Chondrocyte (in vitro differentiated cells): ENCODE results near the gene ITPRIPL1. TPM values are rescaled to one million over a fixed set of nuclear protein-coding genes. Genes with fewer than 3 reads are reported as not detected.

ENCODE experiments used
- DNase-seq: peaks from one replicate; pipeline ENCODE4 v3.0.0; 2021; ENCODE audit warnings: mixed read lengths, low spot score
- H3K27ac Mint-ChIP-seq: one replicate; pipeline ENCODE4 v1.8.0; 2021; ENCODE audit warnings: mild to moderate bottlenecking, moderate library complexity, mixed read lengths; ENCODE audit not compliant: unreplicated experiment
- H3K27me3 Mint-ChIP-seq: 2 replicates; pipeline ENCODE4 v1.8.0; 2021; ENCODE audit warnings: low read depth, mixed read lengths
- H3K36me3 Mint-ChIP-seq: 2 replicates; pipeline ENCODE4 v1.8.0; 2021; ENCODE audit warnings: low read depth, mixed read lengths
- H3K4me1 Mint-ChIP-seq: 2 replicates; pipeline ENCODE4 v1.8.0; 2021; ENCODE audit warnings: low read depth, mild to moderate bottlenecking, mixed read lengths
- H3K4me3 Mint-ChIP-seq: one replicate; pipeline ENCODE4 v1.8.0; 2021; ENCODE audit warnings: mild to moderate bottlenecking, moderate library complexity, mixed read lengths; ENCODE audit not compliant: unreplicated experiment
- H3K9me3 Mint-ChIP-seq: 2 replicates; pipeline ENCODE4 v1.8.0; 2021; ENCODE audit warnings: low read depth, mixed read lengths
- total RNA-seq: library from RNA; stranded (reverse); gene quantifications from 3 replicates; pipeline ENCODE4 v1.2.1, GENCODE V29; 2021
- TF ChIP-seq, protein P1 (sequence below): fragments of 200-600 bp; sonication (generic); IDR thresholded peaks from 2 replicates; pipeline ENCODE4 v1.5.0; 2021; ENCODE audit warnings: antibody characterized with exemption, mild to moderate bottlenecking, moderate library complexity

Gene ITPRIPL1
- total RNA-seq, 1 donor from 2014 or later: 2.8 TPM

DNA sequence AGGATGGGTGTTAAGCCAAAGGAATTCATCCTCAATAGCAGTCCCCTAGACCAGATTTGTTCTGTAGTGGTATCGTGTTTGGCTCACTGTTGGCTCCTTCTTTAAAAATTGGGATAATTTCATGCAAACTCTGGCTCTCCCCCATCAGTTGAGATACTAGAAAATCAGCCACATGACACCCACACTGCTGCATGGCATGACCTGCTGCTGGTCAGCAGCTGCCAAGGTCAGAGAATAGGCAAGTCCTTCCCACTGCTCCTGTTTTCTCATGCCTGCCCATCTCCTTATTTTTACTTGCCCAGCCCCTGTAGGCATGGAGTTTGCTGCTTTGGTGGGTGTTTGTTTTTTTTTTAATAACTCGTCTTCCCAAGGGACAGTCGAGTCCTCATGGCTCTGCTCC, 18.7 kb upstream of the ITPRIPL1 start:
- TF ChIP-seq, protein P1, sequence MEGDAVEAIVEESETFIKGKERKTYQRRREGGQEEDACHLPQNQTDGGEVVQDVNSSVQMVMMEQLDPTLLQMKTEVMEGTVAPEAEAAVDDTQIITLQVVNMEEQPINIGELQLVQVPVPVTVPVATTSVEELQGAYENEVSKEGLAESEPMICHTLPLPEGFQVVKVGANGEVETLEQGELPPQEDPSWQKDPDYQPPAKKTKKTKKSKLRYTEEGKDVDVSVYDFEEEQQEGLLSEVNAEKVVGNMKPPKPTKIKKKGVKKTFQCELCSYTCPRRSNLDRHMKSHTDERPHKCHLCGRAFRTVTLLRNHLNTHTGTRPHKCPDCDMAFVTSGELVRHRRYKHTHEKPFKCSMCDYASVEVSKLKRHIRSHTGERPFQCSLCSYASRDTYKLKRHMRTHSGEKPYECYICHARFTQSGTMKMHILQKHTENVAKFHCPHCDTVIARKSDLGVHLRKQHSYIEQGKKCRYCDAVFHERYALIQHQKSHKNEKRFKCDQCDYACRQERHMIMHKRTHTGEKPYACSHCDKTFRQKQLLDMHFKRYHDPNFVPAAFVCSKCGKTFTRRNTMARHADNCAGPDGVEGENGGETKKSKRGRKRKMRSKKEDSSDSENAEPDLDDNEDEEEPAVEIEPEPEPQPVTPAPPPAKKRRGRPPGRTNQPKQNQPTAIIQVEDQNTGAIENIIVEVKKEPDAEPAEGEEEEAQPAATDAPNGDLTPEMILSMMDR: no peak
- Mint-ChIP-seq H3K27me3 (no peaks in the 10 kb centered on the region), H3K4me3 (peak overlapping the region; percentile 99), H3K36me3 (peaks cover 16% of the 10 kb centered on the region), H3K9me3 (no peaks in the 10 kb centered on the region), H3K27ac (peak overlapping the region; percentile 96), H3K4me1 (peaks cover 36% of the 10 kb centered on the region)
- DNase-seq: no peak

DNA sequence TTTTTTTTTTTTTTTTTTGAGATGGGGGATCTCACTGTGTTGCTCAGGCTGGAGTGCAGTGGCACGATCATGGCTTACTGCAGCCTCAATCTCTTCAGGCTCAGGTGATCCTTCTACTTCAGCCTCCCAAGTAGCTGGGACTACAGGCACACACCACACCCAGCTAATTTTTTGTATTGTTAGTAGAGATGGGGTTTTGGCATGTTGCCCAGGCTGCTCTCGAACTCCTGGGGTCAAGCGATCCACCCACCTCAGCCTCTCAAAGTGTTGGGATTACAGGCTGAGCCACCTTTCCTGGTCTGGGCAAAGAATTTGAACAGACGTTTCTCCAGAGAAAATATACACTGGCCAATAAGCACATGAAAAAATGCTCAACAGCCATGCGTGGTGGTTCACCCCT, 16.9 kb upstream of the ITPRIPL1 start:
- H3K27me3 Mint-ChIP-seq: no peaks in the 10 kb centered on the region
- TF ChIP-seq, protein P1: no peak
- DNase-seq: no peak
- no peak overlapping the region for H3K4me3 Mint-ChIP-seq
- H3K27ac Mint-ChIP-seq: no peak overlapping the region
- peaks cover 27% of the 10 kb centered on the region for H3K4me1 Mint-ChIP-seq
- H3K36me3 Mint-ChIP-seq: peaks cover 2% of the 10 kb centered on the region
- H3K9me3 Mint-ChIP-seq: no peaks in the 10 kb centered on the region

DNA sequence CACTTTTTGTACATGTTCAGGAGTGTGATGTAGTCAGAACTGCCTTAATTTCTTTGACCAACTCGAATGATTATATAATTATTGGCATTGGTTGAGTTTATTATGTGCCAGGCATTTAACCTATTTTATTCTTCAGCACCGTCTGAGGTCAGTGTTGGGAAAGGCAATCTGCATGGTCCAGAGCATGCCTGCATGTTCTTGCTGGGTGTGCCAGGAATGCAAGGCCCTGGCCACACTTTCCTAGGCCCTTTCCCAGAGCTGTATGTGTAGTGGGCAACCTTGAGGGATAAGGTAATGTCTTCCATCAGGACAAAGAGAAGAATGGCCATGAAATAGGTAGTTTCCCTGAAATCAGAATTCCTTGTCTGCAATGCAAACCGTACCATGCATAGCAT, 10.1 kb upstream of the ITPRIPL1 start:
- Mint-ChIP-seq H3K27me3 (no peaks in the 10 kb centered on the region), H3K4me3 (no peak overlapping the region), H3K4me1 (peaks cover 13% of the 10 kb centered on the region), H3K9me3 (no peaks in the 10 kb centered on the region), H3K36me3 (no peaks in the 10 kb centered on the region), H3K27ac (no peak overlapping the region)
- TF ChIP-seq, protein P1: no peak
- DNase-seq: no peak

- peaks cover 13% of the 10 kb centered on the region for H3K4me1 Mint-ChIP-seq
- no peaks in the 10 kb centered on the region for H3K36me3 Mint-ChIP-seq
- TF ChIP-seq, protein P1: no peak
- H3K9me3 Mint-ChIP-seq: no peaks in the 10 kb centered on the region
- H3K27ac Mint-ChIP-seq: peak overlapping the region; percentile 37
- H3K4me3 Mint-ChIP-seq: no peak overlapping the region
- peaks cover under 1% of the 10 kb centered on the region for H3K27me3 Mint-ChIP-seq
- DNase-seq: no peak
These were observed 9.6 kb upstream of the ITPRIPL1 start for GRCh38 chr2:96315400-96316071.

DNA sequence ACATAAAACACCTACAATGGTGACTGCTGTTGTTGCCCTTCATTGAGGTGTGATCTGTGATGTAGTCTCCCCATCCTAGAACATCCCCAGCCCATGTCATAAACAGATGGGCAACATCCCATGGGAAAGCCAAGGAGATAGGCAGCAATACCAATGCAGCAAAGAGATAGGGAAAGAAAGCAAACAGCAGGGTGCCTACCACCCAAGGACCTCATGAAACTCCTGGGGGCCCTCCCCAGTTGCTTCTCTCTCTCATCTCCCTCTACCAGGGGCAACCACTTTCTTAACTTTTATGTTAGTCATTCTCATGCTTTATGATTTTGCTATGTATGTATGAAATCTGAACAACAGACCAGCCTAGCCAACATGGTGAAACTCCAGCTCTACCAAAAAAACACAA, 8.1 kb upstream of the ITPRIPL1 start:
- no peak overlapping the region for H3K4me3 Mint-ChIP-seq
- TF ChIP-seq, protein P1: no peak
- H3K36me3 Mint-ChIP-seq: no peaks in the 10 kb centered on the region
- no peak overlapping the region for H3K27ac Mint-ChIP-seq
- peaks cover 6% of the 10 kb centered on the region for H3K27me3 Mint-ChIP-seq
- H3K9me3 Mint-ChIP-seq: no peaks in the 10 kb centered on the region
- H3K4me1 Mint-ChIP-seq: peaks cover 22% of the 10 kb centered on the region
- no peak for DNase-seq
